ENCODE measurements around the gene CT47A7.
"Not testable (repeated sequence)": the region's sequence is repeated elsewhere in the genome, so short reads cannot be mapped to it uniquely, and the experiment has no call there.

CT47A7 gene

GRCh38 chrX:120956500-120956899, at the start of gene CT47A7:
TSS of gene CT47A7 (minus strand) at chrX:120956600. CDS start at chrX:120956345, 255 bp downstream.
- DNase-seq, result not testable (repeated sequence)

- TF ChIP-seq GATA1 (IDR thresholded peaks at IDR 0.05; ENCODE audit: low read depth, low read length) (no peak), POLR2A (IDR thresholded peaks at IDR 0.05; ENCODE audit: low read length) (no peak)
Measured at GRCh38 chrX:121000589-121000988, 44.2 kb upstream of the CT47A7 start.

GRCh38 chrX:120999413-120999812, 43.0 kb upstream of the CT47A7 start:
- DNase-seq, result no peak
- TF ChIP-seq POLR2A (IDR thresholded peaks at IDR 0.05; ENCODE audit: low read length), result no peak
- no peak for TF ChIP-seq GATA1 (IDR thresholded peaks at IDR 0.05; ENCODE audit: low read depth, low read length)

More at GRCh38 chrX:121000589-121000988, 44.2 kb upstream of the CT47A7 start:
- peak in 1 of 2 experiments; percentile 0 for DNase-seq

GRCh38 chrX:120985660-120986059, 29.3 kb upstream of the CT47A7 start, which contains the start of gene CT47A1:
TSS of gene CT47A1 (minus strand) at chrX:120985760. CDS start at chrX:120985529, 231 bp downstream.
- not testable (repeated sequence) for DNase-seq

All from erythroblast (primary cell).